ENCODE results near the gene TMEM106B.

DNA sequence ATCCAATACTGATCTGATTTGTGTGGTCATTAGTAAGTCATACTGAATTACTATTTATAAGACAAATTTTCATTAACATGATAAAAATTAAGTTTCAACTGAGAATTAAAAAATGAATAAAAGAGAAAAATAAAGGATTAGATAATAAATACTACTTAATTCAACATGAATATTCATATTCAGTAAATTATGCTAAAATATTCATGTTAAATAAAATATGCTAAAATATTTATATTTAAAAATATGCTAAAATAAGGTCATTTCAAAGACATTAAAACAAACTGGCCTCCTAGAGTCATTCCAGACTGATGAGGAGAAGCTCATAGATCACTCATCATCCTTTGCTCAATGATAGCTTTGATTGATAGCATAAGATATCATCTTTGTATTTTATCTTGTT, 16.7 kb upstream of the TMEM106B start:
- no peak for TF ChIP-seq ZNF146 (tag by site-specific recombination; IDR thresholded peaks at IDR 0.05)
- TF ChIP-seq, protein P1, sequence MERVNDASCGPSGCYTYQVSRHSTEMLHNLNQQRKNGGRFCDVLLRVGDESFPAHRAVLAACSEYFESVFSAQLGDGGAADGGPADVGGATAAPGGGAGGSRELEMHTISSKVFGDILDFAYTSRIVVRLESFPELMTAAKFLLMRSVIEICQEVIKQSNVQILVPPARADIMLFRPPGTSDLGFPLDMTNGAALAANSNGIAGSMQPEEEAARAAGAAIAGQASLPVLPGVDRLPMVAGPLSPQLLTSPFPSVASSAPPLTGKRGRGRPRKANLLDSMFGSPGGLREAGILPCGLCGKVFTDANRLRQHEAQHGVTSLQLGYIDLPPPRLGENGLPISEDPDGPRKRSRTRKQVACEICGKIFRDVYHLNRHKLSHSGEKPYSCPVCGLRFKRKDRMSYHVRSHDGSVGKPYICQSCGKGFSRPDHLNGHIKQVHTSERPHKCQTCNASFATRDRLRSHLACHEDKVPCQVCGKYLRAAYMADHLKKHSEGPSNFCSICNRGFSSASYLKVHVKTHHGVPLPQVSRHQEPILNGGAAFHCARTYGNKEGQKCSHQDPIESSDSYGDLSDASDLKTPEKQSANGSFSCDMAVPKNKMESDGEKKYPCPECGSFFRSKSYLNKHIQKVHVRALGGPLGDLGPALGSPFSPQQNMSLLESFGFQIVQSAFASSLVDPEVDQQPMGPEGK (tag by site-specific recombination; IDR thresholded peaks at IDR 0.05), result no peak
- no peak for TF ChIP-seq ZNF514 (tag by site-specific recombination; IDR thresholded peaks at IDR 0.05)
- TF ChIP-seq, protein P2, sequence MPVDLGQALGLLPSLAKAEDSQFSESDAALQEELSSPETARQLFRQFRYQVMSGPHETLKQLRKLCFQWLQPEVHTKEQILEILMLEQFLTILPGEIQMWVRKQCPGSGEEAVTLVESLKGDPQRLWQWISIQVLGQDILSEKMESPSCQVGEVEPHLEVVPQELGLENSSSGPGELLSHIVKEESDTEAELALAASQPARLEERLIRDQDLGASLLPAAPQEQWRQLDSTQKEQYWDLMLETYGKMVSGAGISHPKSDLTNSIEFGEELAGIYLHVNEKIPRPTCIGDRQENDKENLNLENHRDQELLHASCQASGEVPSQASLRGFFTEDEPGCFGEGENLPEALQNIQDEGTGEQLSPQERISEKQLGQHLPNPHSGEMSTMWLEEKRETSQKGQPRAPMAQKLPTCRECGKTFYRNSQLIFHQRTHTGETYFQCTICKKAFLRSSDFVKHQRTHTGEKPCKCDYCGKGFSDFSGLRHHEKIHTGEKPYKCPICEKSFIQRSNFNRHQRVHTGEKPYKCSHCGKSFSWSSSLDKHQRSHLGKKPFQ (tag by site-specific recombination; IDR thresholded peaks at IDR 0.05), result no peak
- TF ChIP-seq, protein P3, sequence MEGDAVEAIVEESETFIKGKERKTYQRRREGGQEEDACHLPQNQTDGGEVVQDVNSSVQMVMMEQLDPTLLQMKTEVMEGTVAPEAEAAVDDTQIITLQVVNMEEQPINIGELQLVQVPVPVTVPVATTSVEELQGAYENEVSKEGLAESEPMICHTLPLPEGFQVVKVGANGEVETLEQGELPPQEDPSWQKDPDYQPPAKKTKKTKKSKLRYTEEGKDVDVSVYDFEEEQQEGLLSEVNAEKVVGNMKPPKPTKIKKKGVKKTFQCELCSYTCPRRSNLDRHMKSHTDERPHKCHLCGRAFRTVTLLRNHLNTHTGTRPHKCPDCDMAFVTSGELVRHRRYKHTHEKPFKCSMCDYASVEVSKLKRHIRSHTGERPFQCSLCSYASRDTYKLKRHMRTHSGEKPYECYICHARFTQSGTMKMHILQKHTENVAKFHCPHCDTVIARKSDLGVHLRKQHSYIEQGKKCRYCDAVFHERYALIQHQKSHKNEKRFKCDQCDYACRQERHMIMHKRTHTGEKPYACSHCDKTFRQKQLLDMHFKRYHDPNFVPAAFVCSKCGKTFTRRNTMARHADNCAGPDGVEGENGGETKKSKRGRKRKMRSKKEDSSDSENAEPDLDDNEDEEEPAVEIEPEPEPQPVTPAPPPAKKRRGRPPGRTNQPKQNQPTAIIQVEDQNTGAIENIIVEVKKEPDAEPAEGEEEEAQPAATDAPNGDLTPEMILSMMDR (tag by site-specific recombination; IDR thresholded peaks at IDR 0.05), result no peak
- no peak for TF ChIP-seq BCL11A (tag by site-specific recombination; IDR thresholded peaks at IDR 0.05; ENCODE audit: low read depth)
- no peak for TF ChIP-seq TCF7L2 (IDR thresholded peaks at IDR 0.05; ENCODE audit: borderline replicate concordance, low read depth, low read length)
- TF ChIP-seq ZNF274 (IDR thresholded peaks at IDR 0.05; ENCODE audit: low read length), result no peak
- no peak for TF ChIP-seq ZNF274 (tag by site-specific recombination; IDR thresholded peaks at IDR 0.05; ENCODE audit: borderline replicate concordance)
- TF ChIP-seq, protein P4, sequence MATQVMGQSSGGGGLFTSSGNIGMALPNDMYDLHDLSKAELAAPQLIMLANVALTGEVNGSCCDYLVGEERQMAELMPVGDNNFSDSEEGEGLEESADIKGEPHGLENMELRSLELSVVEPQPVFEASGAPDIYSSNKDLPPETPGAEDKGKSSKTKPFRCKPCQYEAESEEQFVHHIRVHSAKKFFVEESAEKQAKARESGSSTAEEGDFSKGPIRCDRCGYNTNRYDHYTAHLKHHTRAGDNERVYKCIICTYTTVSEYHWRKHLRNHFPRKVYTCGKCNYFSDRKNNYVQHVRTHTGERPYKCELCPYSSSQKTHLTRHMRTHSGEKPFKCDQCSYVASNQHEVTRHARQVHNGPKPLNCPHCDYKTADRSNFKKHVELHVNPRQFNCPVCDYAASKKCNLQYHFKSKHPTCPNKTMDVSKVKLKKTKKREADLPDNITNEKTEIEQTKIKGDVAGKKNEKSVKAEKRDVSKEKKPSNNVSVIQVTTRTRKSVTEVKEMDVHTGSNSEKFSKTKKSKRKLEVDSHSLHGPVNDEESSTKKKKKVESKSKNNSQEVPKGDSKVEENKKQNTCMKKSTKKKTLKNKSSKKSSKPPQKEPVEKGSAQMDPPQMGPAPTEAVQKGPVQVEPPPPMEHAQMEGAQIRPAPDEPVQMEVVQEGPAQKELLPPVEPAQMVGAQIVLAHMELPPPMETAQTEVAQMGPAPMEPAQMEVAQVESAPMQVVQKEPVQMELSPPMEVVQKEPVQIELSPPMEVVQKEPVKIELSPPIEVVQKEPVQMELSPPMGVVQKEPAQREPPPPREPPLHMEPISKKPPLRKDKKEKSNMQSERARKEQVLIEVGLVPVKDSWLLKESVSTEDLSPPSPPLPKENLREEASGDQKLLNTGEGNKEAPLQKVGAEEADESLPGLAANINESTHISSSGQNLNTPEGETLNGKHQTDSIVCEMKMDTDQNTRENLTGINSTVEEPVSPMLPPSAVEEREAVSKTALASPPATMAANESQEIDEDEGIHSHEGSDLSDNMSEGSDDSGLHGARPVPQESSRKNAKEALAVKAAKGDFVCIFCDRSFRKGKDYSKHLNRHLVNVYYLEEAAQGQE (tag by site-specific recombination; IDR thresholded peaks at IDR 0.05), result no peak
